Nephron progenitor cell (in vitro differentiated cells): ENCODE results near the gene ADD1.
A peak's percentile ranks its signal among the peaks of the same experiment; 100 is the strongest.

Experiments used
- DNase-seq: peaks from one replicate; pipeline ENCODE4 v3.0.0; 2021
- H3K27ac Mint-ChIP-seq: 2 replicates; pipeline ENCODE4 v1.8.0; 2021; ENCODE audit warnings: mild to moderate bottlenecking, moderate library complexity, mixed read lengths
- H3K27me3 Mint-ChIP-seq: 2 replicates; pipeline ENCODE4 v1.8.0; 2021; ENCODE audit warnings: mild to moderate bottlenecking, low read depth, mixed read lengths; ENCODE audit not compliant: poor library complexity
- H3K36me3 Mint-ChIP-seq: 2 replicates; pipeline ENCODE4 v1.8.0; 2021; ENCODE audit warnings: low read depth, mixed read lengths
- H3K4me1 Mint-ChIP-seq: 2 replicates; pipeline ENCODE4 v1.8.0; 2021; ENCODE audit warnings: mixed read lengths
- H3K4me3 Mint-ChIP-seq: 2 replicates; pipeline ENCODE4 v1.8.0; 2021; ENCODE audit warnings: mild to moderate bottlenecking, moderate library complexity, mixed read lengths
- H3K9me3 Mint-ChIP-seq: 2 replicates; pipeline ENCODE4 v1.8.0; 2021; ENCODE audit warnings: mild to moderate bottlenecking, moderate library complexity, mixed read lengths
- CTCF ChIP-seq: fragments of 200-600 bp; sonication (generic); IDR thresholded peaks from 2 replicates; pipeline ENCODE4 v1.5.0; 2021; ENCODE audit warnings: antibody characterized with exemption

ADD1 gene

GRCh38 chr4:2938906-2939305 is 95.3 kb downstream of the ADD1 start:
- no peak overlapping the region for H3K4me3 Mint-ChIP-seq
- TF ChIP-seq CTCF, result no peak
- no peaks in the 10 kb centered on the region for H3K9me3 Mint-ChIP-seq
- peaks cover 4% of the 10 kb centered on the region for H3K27me3 Mint-ChIP-seq
- peaks cover 28% of the 10 kb centered on the region for H3K36me3 Mint-ChIP-seq
- no peak overlapping the region for H3K27ac Mint-ChIP-seq
- DNase-seq, result no peak
- peaks cover 19% of the 10 kb centered on the region for H3K4me1 Mint-ChIP-seq

GRCh38 chr4:2939383-2940243 is 96.0 kb downstream of the ADD1 start:
- H3K36me3 Mint-ChIP-seq, result peaks cover 32% of the 10 kb centered on the region
- no peak for DNase-seq
- peaks cover 4% of the 10 kb centered on the region for H3K27me3 Mint-ChIP-seq
- H3K9me3 Mint-ChIP-seq, result no peaks in the 10 kb centered on the region
- H3K4me1 Mint-ChIP-seq, result peaks cover 19% of the 10 kb centered on the region
- no peak overlapping the region for H3K4me3 Mint-ChIP-seq
- H3K27ac Mint-ChIP-seq, result no peak overlapping the region
- no peak for TF ChIP-seq CTCF

GRCh38 chr4:2940267-2941137 is 96.9 kb downstream of the ADD1 start:
- H3K4me1 Mint-ChIP-seq, result peaks cover 16% of the 10 kb centered on the region
- H3K27ac Mint-ChIP-seq, result no peak overlapping the region
- peaks cover 36% of the 10 kb centered on the region for H3K36me3 Mint-ChIP-seq
- no peak overlapping the region for H3K4me3 Mint-ChIP-seq
- H3K27me3 Mint-ChIP-seq, result peaks cover 4% of the 10 kb centered on the region
- H3K9me3 Mint-ChIP-seq, result no peaks in the 10 kb centered on the region
- no peak for DNase-seq
- no peak for TF ChIP-seq CTCF

GRCh38 chr4:2941138-2942036 is 97.7 kb downstream of the ADD1 start:
- no peak for TF ChIP-seq CTCF
- peaks cover 43% of the 10 kb centered on the region for H3K36me3 Mint-ChIP-seq
- H3K27ac Mint-ChIP-seq, result no peak overlapping the region
- H3K4me1 Mint-ChIP-seq, result peaks cover 8% of the 10 kb centered on the region
- no peak for DNase-seq
- no peak overlapping the region for H3K4me3 Mint-ChIP-seq
- H3K9me3 Mint-ChIP-seq, result no peaks in the 10 kb centered on the region
- no peaks in the 10 kb centered on the region for H3K27me3 Mint-ChIP-seq

- no peak for TF ChIP-seq CTCF
- Mint-ChIP-seq H3K4me1 (peaks cover 2% of the 10 kb centered on the region), H3K4me3 (no peak overlapping the region), H3K9me3 (no peaks in the 10 kb centered on the region), H3K36me3 (peaks cover 44% of the 10 kb centered on the region), H3K27me3 (no peaks in the 10 kb centered on the region), H3K27ac (peak overlapping the region; percentile 80)
- DNase-seq, result no peak
Observed at GRCh38 chr4:2942037-2942531, 98.4 kb downstream of the ADD1 start.
